DMS53 treated with DMSO at 0.1 percent for 48 hours (cell line): Measurements from ENCODE around the gene CCDC188.

ENCODE experiments used
- DNase-seq: peaks from one replicate; lab custom pipeline; 2025; ENCODE audit not compliant: unreplicated experiment; lab: John Stamatoyannopoulos, UW

The CCDC188 gene

DNA sequence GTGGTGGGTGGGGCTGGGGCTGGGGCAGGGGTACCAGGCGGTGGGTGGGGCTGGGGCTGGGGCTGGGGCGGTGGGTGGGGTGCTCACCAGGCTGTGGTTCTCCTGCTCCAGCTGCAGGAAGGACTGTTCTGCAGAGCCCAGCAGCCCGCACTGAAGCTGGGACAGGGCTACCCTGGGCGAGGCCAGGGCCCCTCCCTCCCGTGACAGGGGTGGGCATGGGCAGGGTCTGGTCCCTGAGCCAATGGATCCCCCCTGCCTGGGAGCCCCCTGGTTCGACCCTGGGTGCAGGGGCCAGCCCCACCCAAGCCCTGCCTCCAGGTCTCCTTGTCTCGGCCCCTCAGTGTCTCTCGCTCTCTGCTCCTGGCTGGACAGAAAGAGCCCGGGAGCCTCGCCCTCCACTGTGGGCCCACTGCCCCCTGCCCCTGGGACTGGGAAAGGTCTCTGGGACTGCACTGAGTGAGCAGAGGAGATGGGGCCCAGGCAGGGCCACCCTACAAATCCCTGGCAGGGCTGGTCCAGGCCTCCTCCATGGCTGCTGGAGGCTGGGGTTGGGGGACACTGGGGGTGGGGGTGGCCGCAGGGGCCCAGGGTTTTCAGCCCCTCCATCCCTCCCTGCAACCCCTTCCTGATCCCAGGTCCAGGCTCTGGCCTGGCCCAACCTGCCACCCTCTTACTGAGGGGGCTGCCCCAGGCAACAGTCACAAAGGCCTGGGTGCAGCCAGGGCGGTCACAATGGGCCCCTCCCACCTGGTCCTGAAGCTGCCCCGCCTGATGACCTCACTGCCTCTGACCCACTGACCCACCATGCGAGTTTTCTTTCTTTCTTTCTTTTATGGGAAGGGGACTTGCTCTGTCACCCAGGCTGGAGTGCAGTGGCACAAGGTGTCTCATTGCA lies at the start of gene CCDC188:
CCDC188 (minus strand) TSS at position 675 of the 895 bp plus-strand sequence; CDS start at position 606, 69 bp downstream.
- DNase-seq = no peak

DNA sequence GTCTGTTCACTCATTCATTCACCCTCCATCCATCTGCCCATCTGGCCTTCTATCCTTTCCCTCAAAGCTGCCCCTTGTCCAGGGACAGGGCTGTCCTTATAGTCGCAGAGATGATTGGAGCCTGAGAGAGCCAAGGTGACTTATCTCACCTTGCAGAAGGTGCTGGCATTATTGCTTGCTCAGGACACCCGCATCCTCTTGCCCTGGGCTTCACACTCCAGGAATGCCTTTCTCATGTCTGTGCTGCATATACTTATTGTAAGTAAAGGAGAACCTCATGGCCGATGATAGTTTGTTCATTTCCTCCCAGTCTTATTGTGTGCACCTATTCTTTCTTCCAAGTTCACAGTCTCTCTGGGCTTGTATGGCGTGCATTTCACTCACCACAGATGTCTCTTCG lies 49.1 kb upstream of the CCDC188 start:
- DNase-seq = no peak

GRCh38 chr22:20199413-20199842 lies 48.6 kb upstream of the CCDC188 start:
- DNase-seq = no peak

- no peak for DNase-seq
Observed at GRCh38 chr22:20198557-20199319, 47.9 kb upstream of the CCDC188 start.

DNA sequence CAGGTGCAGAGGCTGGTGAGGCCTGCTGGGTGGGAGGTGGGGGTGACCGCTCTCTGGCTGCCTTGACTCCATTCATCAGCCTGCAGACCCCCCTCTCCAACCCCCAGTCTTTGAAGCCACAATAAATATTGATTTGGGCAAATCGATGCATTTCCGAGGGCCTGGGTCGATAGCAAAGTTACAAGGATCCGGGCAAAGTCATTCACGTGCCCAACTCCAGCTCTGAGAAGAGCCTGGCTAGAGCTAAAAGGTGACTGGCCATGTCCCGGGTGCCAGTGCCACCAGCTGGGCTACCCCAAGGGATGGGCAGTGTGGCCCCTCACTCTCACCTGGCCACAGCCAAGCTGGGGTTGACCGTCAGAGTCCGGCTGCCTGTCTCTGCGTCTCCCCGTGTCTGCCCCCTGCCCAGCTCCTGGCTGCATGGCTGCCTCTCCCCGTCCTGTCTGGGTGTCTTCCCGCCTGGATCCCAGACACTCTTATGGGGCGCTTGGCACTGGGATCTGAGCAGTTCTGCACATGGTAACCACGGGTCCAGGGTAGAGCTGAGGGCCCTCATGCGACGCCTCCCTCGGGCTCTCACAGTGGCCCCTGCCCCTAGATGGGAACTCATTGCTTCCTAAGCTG lies 46.7 kb upstream of the CCDC188 start:
- DNase-seq = no peak

- DNase-seq = no peak
Observed at GRCh38 chr22:20196094-20196842, 45.4 kb upstream of the CCDC188 start.

DNA sequence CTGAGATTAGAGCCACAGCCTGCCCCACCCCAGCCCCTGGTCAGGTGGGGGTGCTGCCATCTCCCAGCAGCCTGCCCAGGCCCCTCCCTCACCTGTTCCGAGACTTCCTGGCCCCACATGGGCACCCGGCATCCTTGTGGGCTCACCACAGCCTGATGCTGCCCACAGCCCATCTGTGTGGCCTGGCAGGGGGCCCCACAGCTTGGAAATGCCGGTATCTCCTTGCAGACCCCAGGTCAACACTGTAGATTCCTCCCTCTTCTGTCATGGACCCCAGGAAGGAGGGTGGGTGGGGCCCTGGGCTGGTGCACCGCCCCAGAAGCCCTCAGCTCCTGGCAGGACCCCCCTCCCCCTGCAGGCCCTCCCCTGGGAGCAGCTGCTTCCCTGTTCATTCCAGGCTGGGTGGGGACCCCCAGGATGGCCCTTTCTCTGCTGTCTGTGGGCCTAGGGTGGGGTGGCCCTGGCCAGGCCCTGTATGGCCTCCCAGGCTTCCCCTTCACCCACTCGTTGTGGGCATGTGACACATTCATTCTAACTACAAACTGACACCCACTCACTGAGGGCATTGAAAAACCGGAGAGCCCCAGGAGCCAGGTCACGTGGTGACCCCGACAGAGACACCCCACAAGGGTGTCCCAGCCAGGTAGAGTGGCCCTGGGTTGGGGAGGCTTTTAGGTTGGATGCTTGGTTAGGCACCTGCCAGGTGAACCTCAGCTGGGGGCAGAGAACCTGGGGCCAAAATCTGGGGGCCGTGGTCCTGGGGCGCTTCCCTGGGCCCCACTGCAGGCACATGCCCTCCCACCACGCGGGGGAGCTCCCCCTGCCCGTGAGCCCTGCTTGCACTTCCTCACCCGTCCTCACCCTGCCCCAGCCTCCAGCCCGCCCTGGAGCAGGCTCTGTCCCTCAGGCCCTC lies 44.1 kb upstream of the CCDC188 start:
- no peak for DNase-seq

DNA sequence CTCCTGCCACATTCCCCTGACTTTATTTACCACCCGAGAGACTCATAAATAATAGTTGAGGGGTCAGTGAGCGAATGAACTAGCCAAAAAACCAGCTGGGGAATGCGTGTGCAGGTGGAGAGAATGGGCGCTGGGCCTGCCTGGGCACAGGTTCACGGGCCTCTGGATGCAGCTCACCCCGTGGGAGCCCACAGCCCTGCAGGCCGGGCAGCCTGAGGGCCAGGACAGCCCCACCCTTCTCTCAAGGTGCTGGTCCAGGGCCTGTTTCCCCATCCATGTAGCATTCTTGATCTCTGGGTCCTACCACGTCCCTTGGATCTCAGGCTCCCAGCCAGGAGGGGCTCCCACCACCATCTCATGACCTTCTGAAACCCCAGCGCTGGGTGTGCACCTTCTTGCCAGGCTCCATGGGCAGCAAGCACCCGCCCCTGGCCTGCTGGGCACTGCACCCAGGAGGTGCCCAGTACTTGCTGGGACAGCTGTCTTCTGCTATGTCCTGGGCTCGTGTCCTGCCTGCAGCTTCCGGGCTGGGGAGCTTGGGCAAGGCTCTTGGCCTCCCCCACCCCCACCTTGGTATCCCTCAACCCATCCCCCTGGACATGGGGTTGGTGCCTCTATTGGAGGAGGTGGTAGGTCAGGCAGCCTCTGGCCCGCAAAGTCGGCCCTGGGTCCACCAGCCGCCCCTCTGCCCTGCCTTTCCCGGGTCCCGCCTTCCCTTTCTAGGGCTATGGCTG lies 43.1 kb upstream of the CCDC188 start:
- DNase-seq = no peak

DNA sequence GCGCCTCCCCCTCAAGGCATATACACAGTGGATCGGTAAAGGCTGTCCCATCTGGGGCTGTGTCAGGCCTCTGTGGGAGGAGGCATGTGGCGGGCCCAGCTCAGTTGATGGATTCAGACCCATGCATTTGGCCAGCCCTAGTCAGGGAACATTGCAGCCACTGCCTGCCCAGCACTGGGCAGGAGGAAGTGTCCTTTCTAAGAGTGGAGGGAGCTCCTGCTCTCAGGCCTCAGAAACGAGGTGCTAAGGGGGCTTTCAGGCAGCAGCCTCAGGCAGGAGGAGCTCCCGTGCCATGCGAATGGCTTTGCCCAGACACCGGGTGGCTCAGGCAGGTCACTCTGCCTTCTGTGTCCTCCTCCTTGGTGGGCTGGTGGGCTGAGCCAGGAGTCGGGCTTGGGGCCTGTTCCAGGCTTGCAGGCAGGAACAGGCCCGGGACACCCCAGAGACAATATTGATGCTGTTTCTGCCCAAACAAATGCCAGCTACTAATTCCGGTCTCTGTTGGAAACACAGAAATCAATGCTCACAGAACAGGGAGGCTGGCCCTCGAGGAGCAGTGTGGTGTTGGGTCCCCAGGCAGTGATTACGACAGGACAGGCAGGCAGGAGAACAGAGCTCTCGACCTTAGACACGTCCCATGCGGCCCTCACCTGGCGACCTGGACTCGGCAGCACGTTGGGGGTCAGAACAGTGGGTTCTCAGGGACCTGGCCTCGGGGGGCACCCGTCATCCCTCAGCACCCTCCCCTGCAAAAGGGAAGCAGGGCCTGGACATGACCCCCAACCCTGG lies 42.3 kb upstream of the CCDC188 start:
- DNase-seq = no peak

DNA sequence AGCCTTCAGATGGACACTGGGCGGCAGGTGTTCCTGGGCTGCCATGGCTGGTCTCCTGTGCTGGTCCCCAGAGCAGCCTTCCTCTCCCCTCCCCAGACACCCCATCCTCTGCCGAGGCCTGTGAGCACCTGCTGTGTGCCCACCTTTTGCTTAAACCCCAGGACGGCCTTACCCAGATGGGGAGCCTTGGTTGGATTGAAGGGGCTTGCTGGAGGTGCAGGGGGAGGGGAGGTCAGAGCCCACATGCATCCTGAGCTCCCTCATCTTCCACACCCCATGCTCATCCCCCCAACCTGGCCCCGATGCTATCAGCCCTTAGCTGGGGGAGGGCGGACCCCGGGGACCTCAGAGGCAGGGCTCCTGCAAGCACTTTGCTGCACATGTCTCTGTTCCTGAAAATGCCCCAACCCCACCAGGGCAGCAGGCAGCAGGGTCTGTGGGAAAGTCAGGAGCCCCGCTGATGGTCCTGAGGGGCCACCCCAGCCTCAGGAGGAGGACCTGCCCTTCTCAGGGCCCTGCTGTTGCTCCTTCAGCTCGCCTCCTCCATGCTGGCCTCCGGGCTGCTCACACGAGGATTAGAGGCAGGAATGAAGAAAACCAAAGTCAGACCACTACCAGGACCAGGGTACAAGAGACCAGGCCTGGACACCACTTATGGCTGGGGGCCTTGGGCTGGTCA lies 41.6 kb upstream of the CCDC188 start:
- no peak for DNase-seq

- no peak for DNase-seq
Observed at GRCh38 chr22:20191803-20192202, 40.9 kb upstream of the CCDC188 start.

GRCh38 chr22:20191000-20191515 lies 40.2 kb upstream of the CCDC188 start:
- no peak for DNase-seq

GRCh38 chr22:20188567-20188877 lies 37.7 kb upstream of the CCDC188 start:
- no peak for DNase-seq

- DNase-seq = no peak
Observed at GRCh38 chr22:20187777-20188566, 37.1 kb upstream of the CCDC188 start.

DNA sequence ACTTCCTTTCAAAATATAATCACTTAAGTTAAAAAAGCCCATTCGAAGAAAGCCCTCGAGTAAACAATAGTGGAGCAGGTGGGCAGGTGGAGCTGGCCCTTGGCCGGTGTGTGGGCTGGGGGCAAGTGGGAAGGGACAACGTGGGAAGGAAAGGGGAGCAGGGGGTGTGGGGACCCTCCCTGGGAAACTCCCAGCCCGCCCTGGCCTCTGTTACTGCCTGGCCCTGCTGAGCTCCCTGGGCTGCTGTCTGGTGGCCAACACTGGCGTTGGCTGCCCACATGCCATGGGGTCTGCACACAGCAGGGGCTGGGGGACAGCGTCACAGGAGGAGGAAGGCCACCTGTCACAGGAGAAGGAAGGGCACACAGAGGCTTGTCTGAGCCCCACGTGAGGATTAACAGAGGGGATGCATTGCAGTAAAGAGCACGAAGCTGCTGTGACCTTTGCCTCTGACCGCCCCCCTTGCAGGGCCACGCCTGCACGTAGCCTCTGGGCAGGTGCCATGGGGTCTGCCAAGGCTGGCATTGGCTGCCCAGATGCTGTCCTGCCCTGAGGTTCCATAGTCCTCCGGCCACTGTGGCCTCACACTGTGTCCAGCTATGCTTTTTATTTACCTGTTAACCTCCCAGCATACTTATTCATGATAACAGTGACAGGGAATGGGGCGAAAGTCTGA lies 36.2 kb upstream of the CCDC188 start:
- DNase-seq = no peak

GRCh38 chr22:20186183-20186870 lies 35.5 kb upstream of the CCDC188 start:
- no peak for DNase-seq
